Fibroblast of skin of back (primary cell): ENCODE data around the gene CRACR2B.

Experiments used
- DNase-seq: peaks from one replicate; pipeline ENCODE4 v3.0.0-alpha.2; 2013

Gene CRACR2B

GRCh38 chr11:869399-870126 lies 41.8 kb downstream of the CRACR2B start:
- DNase-seq, result no peak

GRCh38 chr11:870127-870413 lies 42.4 kb downstream of the CRACR2B start:
- DNase-seq, result no peak

GRCh38 chr11:870418-870817 lies 42.7 kb downstream of the CRACR2B start:
- DNase-seq, result no peak

- no peak for DNase-seq
Measured at GRCh38 chr11:871472-871871, 43.8 kb downstream of the CRACR2B start.

GRCh38 chr11:872799-873198 lies 45.1 kb downstream of the CRACR2B start:
- DNase-seq, result no peak

- no peak for DNase-seq
Measured at GRCh38 chr11:873706-874105, 46.0 kb downstream of the CRACR2B start.

GRCh38 chr11:875203-875602 lies 47.5 kb downstream of the CRACR2B start:
- DNase-seq, result no peak

- no peak for DNase-seq
Measured at GRCh38 chr11:875769-876301, 48.1 kb downstream of the CRACR2B start.

GRCh38 chr11:876545-876944 lies 48.8 kb downstream of the CRACR2B start:
- no peak for DNase-seq

GRCh38 chr11:877565-877964 lies 49.8 kb downstream of the CRACR2B start:
- no peak for DNase-seq

GRCh38 chr11:880447-880846 lies 52.7 kb downstream of the CRACR2B start:
- no peak for DNase-seq
